ENCODE results near the gene AATK.

AATK gene

GRCh38 chr17:81137248-81137647 lies 28.8 kb downstream of the AATK start:
- TF ChIP-seq CTCF (IDR thresholded peaks at IDR 0.05; ENCODE audit: insufficient read depth, low read length) (no peak), SPI1 (IDR thresholded peaks at IDR 0.05; ENCODE audit: borderline replicate concordance, low read depth) (no peak), POLR2AphosphoS5 (IDR thresholded peaks at IDR 0.05; ENCODE audit: low read depth) (no peak), GABPA (IDR thresholded peaks at IDR 0.05; ENCODE audit: low read depth) (no peak), REST (IDR thresholded peaks at IDR 0.05; ENCODE audit: insufficient replicate concordance, low read depth) (no peak)
- no peak for DNase-seq (ENCODE audit: low read depth in 1 of 2, low spot score in 1 of 2)
- Histone ChIP-seq H3K27me3 (ENCODE audit: insufficient read depth, poor library complexity, severe bottlenecking) (peaks cover 4% of the 10 kb centered on the region), H3K4me3 (replicated peaks; ENCODE audit: insufficient read depth, low read length) (no peak overlapping the region), H3K27ac (replicated peaks) (no peak overlapping the region)

- H3K27me3 ChIP-seq (ENCODE audit: insufficient read depth, poor library complexity, severe bottlenecking), result peaks cover 4% of the 10 kb centered on the region
- no peak for TF ChIP-seq POLR2AphosphoS5 (IDR thresholded peaks at IDR 0.05; ENCODE audit: low read depth)
- no peak for TF ChIP-seq SPI1 (IDR thresholded peaks at IDR 0.05; ENCODE audit: borderline replicate concordance, low read depth)
- TF ChIP-seq CTCF (IDR thresholded peaks at IDR 0.05; ENCODE audit: insufficient read depth, low read length), result no peak
- TF ChIP-seq GABPA (IDR thresholded peaks at IDR 0.05; ENCODE audit: low read depth), result no peak
- TF ChIP-seq REST (IDR thresholded peaks at IDR 0.05; ENCODE audit: insufficient replicate concordance, low read depth), result no peak
- H3K4me3 ChIP-seq (replicated peaks; ENCODE audit: insufficient read depth, low read length), result no peak overlapping the region
- no peak overlapping the region for H3K27ac ChIP-seq (replicated peaks)
- DNase-seq (ENCODE audit: low read depth in 1 of 2, low spot score in 1 of 2), result no peak
These were observed 29.7 kb downstream of the AATK start for GRCh38 chr17:81136366-81136765.

GRCh38 chr17:81135505-81136278 lies 30.3 kb downstream of the AATK start:
- no peak overlapping the region for H3K27ac ChIP-seq (replicated peaks)
- DNase-seq (ENCODE audit: low read depth in 1 of 2, low spot score in 1 of 2), result no peak

More at GRCh38 chr17:81135505-81136278, 30.3 kb downstream of the AATK start:
- TF ChIP-seq REST (IDR thresholded peaks at IDR 0.05; ENCODE audit: insufficient replicate concordance, low read depth) (no peak), CTCF (IDR thresholded peaks at IDR 0.05; ENCODE audit: insufficient read depth, low read length) (no peak), GABPA (IDR thresholded peaks at IDR 0.05; ENCODE audit: low read depth) (no peak)
- Histone ChIP-seq H3K27me3 (ENCODE audit: insufficient read depth, poor library complexity, severe bottlenecking) (peaks cover 4% of the 10 kb centered on the region), H3K4me3 (replicated peaks; ENCODE audit: insufficient read depth, low read length) (no peak overlapping the region)
